Transverse colon (tissue), 4 donors: ENCODE results near the gene FAM89A. TPM values are rescaled to one million over a fixed set of nuclear protein-coding genes. Genes with fewer than 3 reads are reported as not detected.

Experiments used
- DNase-seq: peaks from one replicate; pipeline ENCODE4 v3.0.0-alpha.2; 2019
- H3K27ac ChIP-seq, 4 donors: fragments of 200-600 bp; sonication (generic); 2 replicates each; pipeline ENCODE4 v1.5.1; 2016 to 2018; ENCODE audit warnings: inconsistent platforms in 4 of 4
- H3K27me3 ChIP-seq: fragments of 200-600 bp; sonication (generic); 2 replicates; pipeline ENCODE4 v1.5.1; 2017; ENCODE audit warnings: inconsistent platforms
- H3K36me3 ChIP-seq, 4 donors: fragments of 200-600 bp; sonication (generic); 2 replicates each; pipeline ENCODE4 v1.5.1; 2017 to 2019; ENCODE audit warnings: inconsistent platforms in 4 of 4
- H3K4me1 ChIP-seq, 4 donors: fragments of 200-600 bp; sonication (generic); 2 replicates each; pipeline ENCODE4 v1.5.1; 2017 to 2020; ENCODE audit warnings: inconsistent platforms in 4 of 4
- H3K4me3 ChIP-seq, 4 donors: fragments of 200-600 bp; sonication (generic); 1 replicate in 1 of 4; 2 replicates in 3 of 4; pipeline versions ENCODE4 v1.5.1 to v1.6.1; 2017 to 2019; ENCODE audit warnings: inconsistent platforms in 4 of 4
- H3K9me3 ChIP-seq, 2 donors: fragments of 200-600 bp; sonication (generic); 2 replicates each; pipeline ENCODE4 v1.5.1; 2017 to 2019; ENCODE audit warnings: inconsistent platforms in 2 of 2
- CTCF ChIP-seq, 5 experiments: fragments of 200-600 bp in 3 of 5; fragments of 450-650 bp in 2 of 5; sonication (generic) in 3 of 5; IDR thresholded peaks; 1 replicate in 2 of 5; 2 replicates in 3 of 5; pipeline ENCODE4 v1.5.1; 2016 to 2017; ENCODE audit warnings: antibody characterized with exemption in 5 of 5, inconsistent platforms in 3 of 5, mild to moderate bottlenecking in 2 of 5, moderate library complexity in 1 of 5
- EP300 ChIP-seq: sonication (generic); formaldehyde crosslinking; IDR thresholded peaks from one replicate; pipeline ENCODE4 v1.6.1; 2017; ENCODE audit warnings: antibody characterized with exemption, low read depth
- POLR2A ChIP-seq: fragments of 450-650 bp; IDR thresholded peaks from one replicate; pipeline ENCODE4 v1.6.1; 2016; ENCODE audit warnings: antibody characterized with exemption, mild to moderate bottlenecking, moderate library complexity
- POLR2AphosphoS5 ChIP-seq, 3 donors: sonication (generic); formaldehyde crosslinking; IDR thresholded peaks; one replicate each; pipeline ENCODE4 v1.6.1; 2016; ENCODE audit warnings: antibody characterized with exemption in 3 of 3
- WGBS, 2 donors: methylation state at CpG; one replicate each; pipeline ENCODE4 v1.1.5; 2018; ENCODE audit warnings: low coverage in 1 of 2; 5-methylcytosine and 5-hydroxymethylcytosine counted together
- in situ Hi-C, 4 donors: fragments of 200-750 bp; cut with MboI; loops; one replicate each; pipeline versions ENCODE4 v1.15.0 to v1.15.1; 2017; ENCODE audit warnings: low sequenced_read_pairs in 3 of 4, low pct_ligation_motif_present in 1 of 4, low pct_unique_long_range_greater_than_20kb in 1 of 4
- intact Hi-C: fragments of 100-400 bp; cut with DNase I; formaldehyde crosslinking; loops from one replicate; pipeline ENCODE4 v1.15.1; 2023; ENCODE audit warnings: low total_unique reads
- total RNA-seq, 4 donors: library from RNA; depleted of rRNA; stranded (reverse); fragments of >200 nt; gene quantifications; one replicate each; pipeline ENCODE4 v1.1.0, GENCODE V29; 2016

FAM89A gene
- total RNA-seq, 4 donors from 2014 or later: 3.3 to 10.7 (median 7.8) TPM

GRCh38 chr1:231021540-231022031 is 18.5 kb downstream of the FAM89A start:
- Histone ChIP-seq H3K27me3 (no peaks in the 10 kb centered on the region), H3K4me3 (no peak overlapping the region), H3K36me3 (no peaks in the 10 kb centered on the region), H3K4me1 (peaks cover 0 to 3% (median 0%) of the 10 kb centered on the region in 4 donors), H3K9me3 (no peaks in the 10 kb centered on the region), H3K27ac (peak overlapping the region in 2 of 4 donors; percentile 37 to 60)
- no peak for DNase-seq
- no peak for TF ChIP-seq CTCF (IDR thresholded peaks at IDR 0.05)
- no peak for TF ChIP-seq POLR2A
- no peak for TF ChIP-seq EP300
- TF ChIP-seq POLR2AphosphoS5 (IDR thresholded peaks at IDR 0.05): no peak
- WGBS, 2 donors: 72 to 90% methylated on average over 7 to 12 of the region's 12 CpGs
- in situ Hi-C loops (no loop called here), intact Hi-C loops (no loop called here)

GRCh38 chr1:231020816-231021215 is 19.2 kb downstream of the FAM89A start:
- H3K4me3 ChIP-seq: no peak overlapping the region
- H3K36me3 ChIP-seq: no peaks in the 10 kb centered on the region
- intact Hi-C loops: no loop called here
- H3K4me1 ChIP-seq: peaks cover 0 to 3% (median 0%) of the 10 kb centered on the region in 4 donors
- H3K27ac ChIP-seq: peak overlapping the region; percentile 25 to 61 (median 46)
- WGBS, 2 donors: 19 to 51% methylated on average over 3 to 7 of the region's 7 CpGs
- H3K9me3 ChIP-seq: no peaks in the 10 kb centered on the region
- in situ Hi-C loops: no loop called here
- no peak for TF ChIP-seq EP300
- TF ChIP-seq POLR2A: no peak
- TF ChIP-seq CTCF (IDR thresholded peaks at IDR 0.05): no peak
- no peak for TF ChIP-seq POLR2AphosphoS5 (IDR thresholded peaks at IDR 0.05)
- DNase-seq: no peak
- no peaks in the 10 kb centered on the region for H3K27me3 ChIP-seq

- H3K4me3 ChIP-seq: no peak overlapping the region
- 40 to 69% methylated on average over 1 to 14 of the region's 14 CpGs for WGBS, 2 donors
- H3K27ac ChIP-seq: peak overlapping the region; percentile 25 to 61 (median 44)
Observed at GRCh38 chr1:231020139-231020601, 19.9 kb downstream of the FAM89A start.

GRCh38 chr1:231019711-231020110 is 20.3 kb downstream of the FAM89A start:
- TF ChIP-seq CTCF (IDR thresholded peaks at IDR 0.05) (no peak), EP300 (no peak), POLR2A (no peak), POLR2AphosphoS5 (IDR thresholded peaks at IDR 0.05) (no peak)
- no peaks in the 10 kb centered on the region for H3K9me3 ChIP-seq
- H3K27ac ChIP-seq: peak overlapping the region in 2 of 4 donors; percentile 12 to 61
- in situ Hi-C loops (no loop called here), intact Hi-C loops (no loop called here)
- WGBS, 2 donors: 84% methylated on average over 13 of the region's 14 CpGs; no CpG with 5 or more reads in 1 of the 2 donors
- no peak for DNase-seq
- no peak overlapping the region for H3K4me3 ChIP-seq
- no peaks in the 10 kb centered on the region for H3K27me3 ChIP-seq
- H3K36me3 ChIP-seq: no peaks in the 10 kb centered on the region
- H3K4me1 ChIP-seq: peaks cover 0 to 3% (median 0%) of the 10 kb centered on the region in 4 donors

More at GRCh38 chr1:231020139-231020601, 19.9 kb downstream of the FAM89A start:
- DNase-seq: no peak
- intact Hi-C loops (no loop called here), in situ Hi-C loops (no loop called here)
- no peaks in the 10 kb centered on the region for H3K27me3 ChIP-seq
- peaks cover 0 to 3% (median 0%) of the 10 kb centered on the region in 4 donors for H3K4me1 ChIP-seq
- H3K9me3 ChIP-seq: no peaks in the 10 kb centered on the region
- no peaks in the 10 kb centered on the region for H3K36me3 ChIP-seq
- TF ChIP-seq POLR2A (no peak), EP300 (no peak), CTCF (IDR thresholded peaks at IDR 0.05) (no peak), POLR2AphosphoS5 (IDR thresholded peaks at IDR 0.05) (no peak)
